Esophagus squamous epithelium (tissue), 5 donors: ENCODE results near the gene TTF1. TPM values are rescaled to one million over a fixed set of nuclear protein-coding genes. Genes with fewer than 3 reads are reported as not detected.

ENCODE experiments used
- DNase-seq: peaks from one replicate; lab custom pipeline; 2025; lab: John Stamatoyannopoulos, UW
- H3K27ac ChIP-seq, 4 donors: fragments of 200-600 bp; sonication (generic); one replicate each; pipeline ENCODE4 v1.5.1; 2016 to 2019; ENCODE audit warnings: mild to moderate bottlenecking in 1 of 4
- H3K27me3 ChIP-seq, 4 donors: fragments of 200-600 bp; sonication (generic); 1 replicate in 3 of 4; 2 replicates in 1 of 4; pipeline versions ENCODE4 v1.5.1 to v1.6.0; 2017 to 2021; ENCODE audit warnings: antibody characterized with exemption in 1 of 4
- H3K36me3 ChIP-seq, 3 donors: fragments of 200-600 bp; sonication (generic); one replicate each; pipeline ENCODE4 v1.5.1; 2016 to 2019
- H3K4me1 ChIP-seq, 3 donors: fragments of 200-600 bp; sonication (generic); one replicate each; pipeline ENCODE4 v1.5.1; 2017 to 2019
- H3K4me3 ChIP-seq, 4 donors: fragments of 200-600 bp; sonication (generic); 1 replicate in 3 of 4; 2 replicates in 1 of 4; pipeline ENCODE4 v1.5.1; 2016 to 2019; ENCODE audit warnings: mild to moderate bottlenecking in 2 of 4, moderate library complexity in 1 of 4
- H3K9me3 ChIP-seq, 3 donors: fragments of 200-600 bp; sonication (generic); one replicate each; pipeline ENCODE4 v1.5.1; 2016 to 2019
- CTCF ChIP-seq, 6 experiments: fragments of 450-650 bp in 4 of 6; fragments of 200-600 bp in 2 of 6; sonication (generic) in 2 of 6; IDR thresholded peaks; one replicate each; pipeline ENCODE4 v1.5.1; 2016 to 2019; ENCODE audit warnings: antibody characterized with exemption in 6 of 6, mild to moderate bottlenecking in 4 of 6, moderate library complexity in 4 of 6
- POLR2A ChIP-seq, 4 donors: fragments of 450-650 bp; IDR thresholded peaks; one replicate each; pipeline ENCODE4 v1.6.1; 2017; ENCODE audit warnings: antibody characterized with exemption in 4 of 4, mild to moderate bottlenecking in 4 of 4, moderate library complexity in 3 of 4
- WGBS, 2 donors: methylation state at CpG; one replicate each; pipeline ENCODE4 v1.1.5; 2018; 5-methylcytosine and 5-hydroxymethylcytosine counted together
- intact Hi-C: fragments of 100-400 bp; cut with DNase I; formaldehyde crosslinking; loops from one replicate; pipeline ENCODE4 v1.15.0; 2022
- total RNA-seq, 4 donors: library from RNA; depleted of rRNA; stranded (reverse); fragments of >200 nt; gene quantifications; one replicate each; pipeline ENCODE4 v1.1.0, GENCODE V29; 2016
- donor health status: DM: yes; HTN: yes; CAD: no.

Gene TTF1
- total RNA-seq, 4 donors from 2014 or later = 4.4 to 14.9 (median 8.1) TPM

DNA sequence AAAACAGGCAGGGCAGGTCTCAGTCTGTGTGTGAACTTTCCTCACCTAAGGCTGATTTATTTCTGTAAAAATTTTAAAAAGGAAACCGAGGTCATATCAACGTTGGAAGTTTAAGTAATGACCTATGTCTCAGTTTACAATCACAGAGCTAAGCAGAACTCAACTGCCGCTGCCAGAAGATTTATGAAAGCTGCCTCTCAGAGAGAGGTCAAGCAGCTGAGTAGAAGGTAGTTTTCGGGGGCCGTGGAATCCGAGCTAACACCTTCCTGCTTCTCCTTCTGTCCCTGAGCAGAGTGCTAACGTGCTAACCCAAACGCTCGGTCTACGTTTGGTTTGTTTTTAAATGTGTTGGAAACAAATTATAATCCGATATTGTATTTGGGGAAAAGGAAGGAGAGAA lies 11.1 kb downstream of the TTF1 start:
- Histone ChIP-seq H3K36me3 (peaks cover 10 to 100% (median 67%) of the 10 kb centered on the region in 3 donors), H3K9me3 (no peaks in the 10 kb centered on the region)
- no peak for TF ChIP-seq POLR2A (IDR thresholded peaks at IDR 0.05)
- TF ChIP-seq CTCF (IDR thresholded peaks at IDR 0.05) = no peak

DNA sequence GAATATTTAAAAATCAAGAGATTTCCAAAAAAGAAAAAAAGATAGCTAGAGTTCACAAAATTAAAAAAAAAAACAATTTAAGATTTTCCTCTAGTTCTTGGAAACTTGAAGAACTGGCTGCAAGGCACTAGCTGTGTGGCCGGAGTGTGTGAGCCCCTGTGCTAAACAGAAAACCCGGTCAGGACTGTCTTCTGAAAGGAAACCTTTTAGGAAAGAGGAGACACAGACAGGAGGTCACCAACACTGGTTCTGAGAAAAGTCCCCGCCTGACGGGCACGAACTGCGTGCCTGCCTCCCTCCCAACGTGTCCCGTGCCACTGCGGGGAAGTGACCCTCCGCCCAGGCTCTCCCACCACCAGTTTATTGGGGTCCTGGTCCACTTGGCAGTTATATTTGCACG lies 15.2 kb downstream of the TTF1 start:
- no peak for DNase-seq
- H3K9me3 ChIP-seq = no peaks in the 10 kb centered on the region
- no peak for TF ChIP-seq POLR2A (IDR thresholded peaks at IDR 0.05)
- TF ChIP-seq CTCF (IDR thresholded peaks at IDR 0.05) = no peak
- H3K27ac ChIP-seq = no peak overlapping the region
- intact Hi-C loops = no loop called here
- H3K36me3 ChIP-seq = peaks cover 13 to 100% (median 61%) of the 10 kb centered on the region in 3 donors
- H3K4me3 ChIP-seq = no peak overlapping the region
- WGBS, 2 donors = 82 to 88% methylated on average over 4 to 11 of the region's 11 CpGs
- no peaks in the 10 kb centered on the region for H3K4me1 ChIP-seq
- H3K27me3 ChIP-seq = no peaks in the 10 kb centered on the region

More for the DNA sequence above, 11.1 kb downstream of the TTF1 start:
- H3K4me1 ChIP-seq = no peaks in the 10 kb centered on the region
- intact Hi-C loops = no loop called here
- 89 to 95% methylated on average over 10 to 11 of the region's 11 CpGs for WGBS, 2 donors
- no peak for DNase-seq
- H3K27me3 ChIP-seq = no peaks in the 10 kb centered on the region
- no peak overlapping the region for H3K27ac ChIP-seq
- H3K4me3 ChIP-seq = no peak overlapping the region

GRCh38 chr9:132390966-132391365 lies 15.7 kb downstream of the TTF1 start:
- H3K36me3 ChIP-seq = peaks cover 13 to 100% (median 56%) of the 10 kb centered on the region in 3 donors
- WGBS, 2 donors = 79% methylated on average over 7 of the region's 7 CpGs
- intact Hi-C loops = no loop called here

GRCh38 chr9:132387133-132387532 lies 19.5 kb downstream of the TTF1 start:
- intact Hi-C loops = no loop called here
- 60 to 83% methylated on average over 1 to 3 of the region's 7 CpGs for WGBS, 2 donors
- H3K27me3 ChIP-seq = no peaks in the 10 kb centered on the region
- no peak overlapping the region for H3K4me3 ChIP-seq
- no peaks in the 10 kb centered on the region for H3K4me1 ChIP-seq
- no peak overlapping the region for H3K27ac ChIP-seq
- no peaks in the 10 kb centered on the region for H3K9me3 ChIP-seq
- peaks cover 18 to 100% (median 49%) of the 10 kb centered on the region in 3 donors for H3K36me3 ChIP-seq
- no peak for DNase-seq
- TF ChIP-seq POLR2A (IDR thresholded peaks at IDR 0.05) (no peak), CTCF (IDR thresholded peaks at IDR 0.05) (no peak)

More at GRCh38 chr9:132390966-132391365, 15.7 kb downstream of the TTF1 start:
- Histone ChIP-seq H3K27ac (no peak overlapping the region), H3K4me1 (no peaks in the 10 kb centered on the region), H3K9me3 (no peaks in the 10 kb centered on the region), H3K27me3 (no peaks in the 10 kb centered on the region), H3K4me3 (no peak overlapping the region)
- DNase-seq = no peak
- TF ChIP-seq CTCF (IDR thresholded peaks at IDR 0.05) (no peak), POLR2A (IDR thresholded peaks at IDR 0.05) (no peak)

- Histone ChIP-seq H3K27me3 (no peaks in the 10 kb centered on the region), H3K27ac (no peak overlapping the region), H3K4me3 (no peak overlapping the region), H3K36me3 (peaks cover 18 to 100% (median 28%) of the 10 kb centered on the region in 3 donors), H3K9me3 (no peaks in the 10 kb centered on the region), H3K4me1 (no peaks in the 10 kb centered on the region)
- DNase-seq = no peak
- WGBS, 2 donors = 74 to 84% methylated on average over 7 to 8 of the region's 8 CpGs
- intact Hi-C loops = no loop called here
- TF ChIP-seq POLR2A (IDR thresholded peaks at IDR 0.05) (no peak), CTCF (IDR thresholded peaks at IDR 0.05) (no peak)
Measured at GRCh38 chr9:132384376-132384775, 22.3 kb downstream of the TTF1 start.
